CD4-positive, alpha-beta T cell treated with Interferon gamma for 1 hour (primary cell): ENCODE measurements around the gene TWNK.
A peak's percentile ranks its signal among the peaks of the same experiment; 100 is the strongest.

ENCODE experiments used
- DNase-seq: peaks from one replicate; pipeline ENCODE4 v3.0.0-alpha.2; 2020

TWNK gene

DNA sequence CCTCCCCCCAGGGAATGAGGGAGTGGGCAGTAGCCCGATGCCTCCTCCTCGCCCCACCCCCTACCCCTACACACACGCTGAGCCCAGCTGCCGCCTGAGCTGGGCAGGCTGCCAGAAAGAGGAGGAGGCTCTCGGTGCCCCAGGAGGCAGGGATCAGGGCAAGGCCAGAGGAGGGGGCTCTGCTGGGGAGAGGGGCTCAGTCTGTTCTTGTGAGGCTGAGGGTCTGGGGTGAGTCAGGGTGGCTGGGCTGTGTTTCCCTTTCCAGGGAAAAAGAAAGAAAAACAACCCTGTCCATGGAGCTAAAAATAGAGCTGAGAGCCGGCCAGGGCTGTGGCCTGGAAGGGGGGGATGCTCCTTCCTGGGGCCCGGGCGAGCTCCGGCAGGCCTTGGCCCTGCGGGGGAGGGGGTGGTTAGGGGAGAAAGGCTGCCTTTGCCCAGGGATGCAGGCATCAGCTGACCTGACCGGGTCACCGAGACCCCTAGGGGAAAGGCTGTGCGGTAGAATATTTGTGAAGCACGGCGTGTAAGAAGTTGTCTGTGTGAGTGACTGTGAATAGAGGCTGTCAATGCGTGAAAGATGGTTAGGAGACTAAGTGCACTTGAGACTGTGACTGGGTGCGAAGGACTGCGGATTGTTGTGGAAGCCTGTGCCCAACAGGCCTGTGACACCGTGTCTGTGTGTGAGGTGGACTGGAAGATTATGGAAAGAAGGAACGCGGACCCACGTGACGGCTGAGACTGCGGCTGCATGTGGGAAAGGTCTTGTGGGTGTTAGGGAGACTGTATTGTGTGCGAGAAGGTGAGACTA, 11.0 kb downstream of the TWNK start:
- DNase-seq: peak; percentile 58

DNA sequence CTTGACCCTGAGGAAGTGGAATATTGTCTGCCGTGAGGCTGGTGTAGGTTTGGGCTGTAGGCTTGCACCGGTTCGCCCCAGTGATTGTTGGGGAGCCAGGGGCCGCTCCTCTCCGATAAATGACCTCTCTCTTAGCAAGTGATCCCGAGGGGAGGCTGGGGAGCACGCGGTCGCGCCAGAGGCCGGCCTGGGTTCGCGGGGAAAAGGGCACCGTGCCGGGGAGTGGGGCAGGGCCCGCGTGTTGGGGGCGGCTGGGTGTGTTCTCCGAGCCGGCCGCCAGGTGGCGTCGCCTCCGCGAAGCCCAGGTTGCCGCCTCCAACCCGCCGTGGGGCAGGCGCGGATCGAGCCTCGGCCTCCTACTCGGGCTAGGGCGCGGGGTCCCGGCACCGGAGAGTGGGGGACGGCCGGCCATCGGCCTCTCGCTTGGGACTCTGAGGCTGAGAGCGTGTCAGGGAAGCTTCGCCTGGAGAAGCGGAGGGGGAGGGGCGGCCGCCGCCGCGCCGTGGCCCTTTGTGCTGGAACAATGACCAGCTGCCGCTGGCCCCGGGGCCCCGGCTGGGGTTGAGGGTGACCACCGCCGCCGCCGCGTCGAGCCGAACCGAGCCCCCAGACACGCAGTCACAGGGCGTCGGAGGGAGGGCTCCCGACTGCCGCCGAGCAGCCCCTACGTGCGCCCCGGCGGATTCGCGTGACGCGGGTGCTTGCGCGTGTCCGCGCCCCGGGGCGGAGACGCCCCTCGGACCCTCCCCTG, 11.8 kb downstream of the TWNK start:
- DNase-seq: peak; percentile 76

DNA sequence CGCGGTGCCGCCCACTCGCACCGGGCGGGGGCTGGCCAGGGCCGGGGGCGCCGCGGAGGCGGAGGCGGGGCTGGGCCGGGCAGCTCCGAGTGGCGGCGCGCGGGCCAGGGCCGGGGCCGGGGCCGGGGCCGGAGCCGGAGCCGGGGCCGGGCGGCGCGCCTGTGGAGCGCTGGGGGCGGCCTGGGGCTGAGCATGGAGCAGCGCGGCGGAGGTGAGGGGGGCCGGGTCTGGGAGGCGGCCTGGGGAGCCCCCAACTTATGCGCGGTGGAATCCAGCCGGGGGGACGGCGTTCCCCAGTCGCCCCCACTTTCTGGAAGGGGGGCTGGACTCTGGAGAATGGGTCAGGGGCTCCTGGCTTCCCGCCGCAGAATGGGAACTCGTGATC, 12.4 kb downstream of the TWNK start, which contains the start of gene LZTS2:
TSS of gene LZTS2 (plus strand) at position 67 of the 385 bp plus-strand sequence. CDS start 2,731 bp downstream, outside the sequence.
- no peak for DNase-seq

DNA sequence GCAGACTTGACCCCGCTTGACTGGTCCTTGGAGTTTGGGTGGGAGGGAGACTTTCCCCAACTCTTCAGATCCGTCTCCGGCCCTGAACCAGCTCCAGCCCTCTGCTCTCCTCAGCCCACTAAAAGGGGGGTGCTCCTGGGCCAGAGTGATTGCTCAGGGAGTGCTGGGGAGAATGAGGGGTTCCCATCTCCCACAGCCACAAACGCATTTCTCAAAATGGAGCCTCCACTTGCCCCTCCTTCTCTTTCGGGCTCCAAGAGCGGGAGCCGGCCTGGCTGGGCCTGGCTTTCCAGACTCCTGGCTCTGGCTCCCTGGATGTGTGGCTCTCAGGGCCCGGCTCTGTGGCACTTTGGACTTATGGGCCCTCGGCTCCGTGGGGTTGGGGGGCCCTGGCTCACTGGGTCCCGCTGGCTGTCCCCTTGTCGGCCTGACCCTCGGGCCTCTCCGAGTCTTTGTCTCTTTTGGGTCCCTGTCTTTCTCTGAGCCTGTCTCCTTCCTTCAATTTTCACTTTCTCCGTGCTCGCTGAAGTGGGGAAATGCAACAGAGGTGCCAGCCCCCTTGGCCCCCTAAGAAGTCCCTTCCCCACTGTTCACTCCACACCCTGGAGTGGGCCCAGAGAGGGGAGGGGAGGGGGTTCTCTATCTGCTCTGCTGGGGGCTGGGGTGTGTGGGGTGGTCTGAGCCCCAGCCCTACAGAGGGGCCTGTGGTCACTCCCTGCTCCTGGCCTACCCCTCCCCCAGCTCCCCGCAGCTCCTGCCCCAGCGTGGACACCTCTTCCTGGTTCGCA, 13.0 kb downstream of the TWNK start:
- DNase-seq: no peak

DNA sequence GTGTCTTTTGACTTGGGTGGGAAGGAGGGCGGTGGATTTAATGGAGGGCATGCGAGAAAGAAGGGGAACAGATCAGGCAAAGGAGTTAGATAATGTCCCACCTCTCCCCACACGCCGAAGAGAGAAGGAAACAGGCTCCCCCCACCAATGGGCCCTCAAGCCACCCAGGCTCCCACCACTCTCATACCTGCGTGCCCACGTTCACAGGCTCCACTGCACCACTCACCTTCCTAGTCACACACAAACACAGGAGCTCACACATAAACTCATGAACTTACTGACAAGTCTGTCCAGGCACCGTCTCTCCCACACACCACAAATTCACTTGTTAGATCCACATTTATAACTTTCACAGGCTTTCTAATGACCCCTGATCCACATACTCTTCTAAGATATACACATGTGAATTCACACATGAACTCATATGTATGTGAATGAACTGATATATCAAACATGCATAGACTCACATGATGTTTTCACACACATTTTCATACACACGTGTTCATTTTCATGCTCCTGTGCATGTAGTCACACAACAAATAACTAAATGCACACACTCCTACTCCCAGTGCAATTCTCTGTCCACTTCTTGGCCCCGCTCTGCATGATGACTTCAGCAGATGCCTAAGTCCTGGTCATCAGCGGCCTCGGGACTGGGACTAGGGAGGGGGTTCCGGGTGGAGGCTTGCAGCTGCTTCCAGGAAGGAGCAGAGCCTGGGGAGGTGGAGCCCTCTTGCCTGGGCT, 13.7 kb downstream of the TWNK start:
- no peak for DNase-seq

DNA sequence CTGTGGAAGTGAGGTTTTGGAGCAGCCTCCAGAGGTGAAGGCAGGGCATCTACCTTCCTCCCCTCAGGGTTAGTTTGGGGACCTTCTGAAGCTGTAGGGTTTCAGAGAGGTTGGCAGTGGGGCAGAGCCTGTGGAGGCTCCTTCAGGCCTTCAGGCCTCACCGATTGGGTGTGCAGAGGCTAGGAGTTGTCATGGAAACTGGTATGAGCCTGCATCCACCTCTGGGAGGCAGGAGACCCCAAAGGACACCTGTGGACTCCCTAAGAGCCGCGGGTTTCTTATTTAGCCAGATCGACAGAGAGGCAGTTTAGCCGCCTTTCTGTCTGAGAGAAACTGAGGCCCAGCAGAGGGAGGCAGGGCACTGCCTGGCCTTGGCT, 14.3 kb downstream of the TWNK start:
- no peak for DNase-seq

DNA sequence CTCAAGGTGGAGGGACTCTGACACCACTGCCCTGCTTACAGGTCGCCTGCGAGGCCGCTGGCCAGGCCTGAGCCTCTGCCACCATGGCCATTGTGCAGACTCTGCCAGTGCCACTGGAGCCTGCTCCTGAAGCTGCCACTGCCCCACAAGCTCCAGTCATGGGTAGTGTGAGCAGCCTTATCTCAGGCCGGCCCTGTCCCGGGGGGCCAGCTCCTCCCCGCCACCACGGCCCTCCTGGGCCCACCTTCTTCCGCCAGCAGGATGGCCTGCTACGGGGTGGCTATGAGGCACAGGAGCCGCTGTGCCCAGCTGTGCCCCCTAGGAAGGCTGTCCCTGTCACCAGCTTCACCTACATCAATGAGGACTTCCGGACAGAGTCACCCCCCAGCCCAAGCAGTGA, 15.1 kb downstream of the TWNK start:
- no peak for DNase-seq

DNA sequence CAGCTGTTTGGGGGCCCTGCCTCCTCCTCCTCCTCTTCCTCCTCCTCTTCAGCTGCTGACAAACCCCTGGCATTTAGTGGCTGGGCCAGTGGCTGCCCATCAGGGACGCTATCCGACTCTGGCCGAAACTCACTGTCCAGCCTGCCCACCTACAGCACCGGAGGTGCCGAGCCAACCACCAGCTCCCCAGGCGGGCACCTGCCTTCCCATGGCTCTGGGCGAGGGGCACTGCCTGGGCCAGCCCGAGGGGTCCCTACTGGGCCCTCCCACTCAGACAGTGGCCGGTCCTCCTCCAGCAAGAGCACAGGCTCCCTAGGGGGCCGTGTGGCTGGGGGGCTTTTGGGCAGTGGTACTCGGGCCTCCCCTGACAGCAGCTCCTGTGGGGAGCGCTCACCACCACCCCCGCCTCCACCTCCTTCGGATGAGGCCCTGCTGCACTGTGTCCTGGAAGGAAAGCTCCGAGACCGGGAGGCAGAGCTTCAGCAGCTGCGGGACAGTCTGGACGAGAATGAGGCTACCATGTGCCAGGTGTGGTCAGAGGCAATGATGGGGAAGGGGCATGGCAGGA, 16.4 kb downstream of the TWNK start:
- DNase-seq: no peak

DNA sequence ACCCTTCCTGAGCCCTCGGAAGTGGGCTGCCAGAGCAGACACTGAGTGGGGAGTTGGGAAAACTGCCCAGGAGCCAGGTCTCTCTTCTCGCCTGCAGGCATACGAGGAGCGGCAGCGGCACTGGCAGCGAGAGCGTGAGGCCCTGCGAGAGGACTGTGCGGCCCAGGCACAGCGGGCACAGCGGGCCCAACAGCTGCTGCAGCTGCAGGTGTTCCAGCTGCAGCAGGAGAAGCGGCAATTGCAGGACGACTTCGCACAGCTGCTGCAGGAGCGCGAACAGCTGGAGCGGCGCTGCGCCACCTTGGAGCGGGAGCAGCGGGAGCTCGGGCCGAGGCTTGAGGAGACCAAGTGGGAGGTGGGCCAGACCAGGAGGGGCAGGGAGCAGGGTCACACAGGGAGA, 18.0 kb downstream of the TWNK start:
- no peak for DNase-seq

DNA sequence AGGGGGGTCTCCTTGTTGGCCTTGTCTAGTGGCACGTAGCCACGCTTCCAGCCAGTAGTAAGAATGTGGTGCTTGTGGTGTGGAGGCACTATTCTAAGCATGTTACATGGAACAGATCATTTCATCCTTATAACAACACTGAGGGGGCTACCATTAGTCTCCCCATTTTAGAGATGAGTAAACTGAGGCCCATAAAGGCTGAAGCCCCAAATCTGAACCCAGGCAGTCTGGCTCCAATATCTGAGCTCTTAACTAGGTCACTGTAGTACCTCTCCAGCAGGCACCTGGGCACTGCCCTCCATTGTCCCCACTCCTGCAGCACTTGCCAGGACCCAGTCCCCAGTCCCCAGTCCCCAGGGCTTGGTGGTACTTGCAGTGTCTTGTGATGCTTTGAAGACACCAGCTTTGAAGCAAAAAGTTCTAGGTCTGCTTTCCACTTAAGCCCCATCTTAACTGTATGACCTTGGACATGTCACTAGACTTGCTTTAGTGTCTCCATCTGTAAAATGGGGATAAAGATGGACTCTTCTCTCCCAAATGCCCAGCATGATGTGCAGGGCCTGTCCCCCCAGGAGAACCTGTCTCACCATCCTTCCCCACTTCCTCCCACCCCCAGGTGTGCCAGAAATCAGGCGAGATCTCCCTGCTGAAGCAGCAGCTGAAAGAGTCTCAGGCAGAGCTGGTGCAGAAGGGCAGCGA, 18.7 kb downstream of the TWNK start:
- no peak for DNase-seq

DNA sequence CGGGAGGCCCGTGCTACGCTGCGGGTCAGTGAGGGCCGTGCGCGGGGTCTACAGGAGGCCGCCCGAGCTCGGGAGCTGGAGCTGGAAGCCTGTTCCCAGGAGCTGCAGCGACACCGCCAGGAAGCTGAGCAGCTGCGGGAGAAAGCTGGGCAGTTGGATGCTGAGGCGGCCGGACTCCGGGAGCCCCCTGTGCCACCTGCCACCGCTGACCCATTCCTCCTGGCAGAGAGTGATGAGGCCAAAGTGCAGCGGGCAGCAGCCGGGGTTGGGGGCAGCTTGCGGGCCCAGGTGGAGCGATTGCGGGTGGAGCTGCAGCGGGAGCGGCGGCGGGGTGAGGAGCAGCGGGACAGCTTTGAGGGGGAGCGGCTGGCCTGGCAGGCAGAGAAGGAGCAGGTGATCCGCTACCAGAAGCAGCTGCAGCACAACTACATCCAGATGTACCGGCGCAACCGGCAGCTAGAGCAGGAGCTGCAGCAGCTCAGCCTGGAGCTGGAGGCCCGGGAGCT, 19.3 kb downstream of the TWNK start:
- DNase-seq: no peak

DNA sequence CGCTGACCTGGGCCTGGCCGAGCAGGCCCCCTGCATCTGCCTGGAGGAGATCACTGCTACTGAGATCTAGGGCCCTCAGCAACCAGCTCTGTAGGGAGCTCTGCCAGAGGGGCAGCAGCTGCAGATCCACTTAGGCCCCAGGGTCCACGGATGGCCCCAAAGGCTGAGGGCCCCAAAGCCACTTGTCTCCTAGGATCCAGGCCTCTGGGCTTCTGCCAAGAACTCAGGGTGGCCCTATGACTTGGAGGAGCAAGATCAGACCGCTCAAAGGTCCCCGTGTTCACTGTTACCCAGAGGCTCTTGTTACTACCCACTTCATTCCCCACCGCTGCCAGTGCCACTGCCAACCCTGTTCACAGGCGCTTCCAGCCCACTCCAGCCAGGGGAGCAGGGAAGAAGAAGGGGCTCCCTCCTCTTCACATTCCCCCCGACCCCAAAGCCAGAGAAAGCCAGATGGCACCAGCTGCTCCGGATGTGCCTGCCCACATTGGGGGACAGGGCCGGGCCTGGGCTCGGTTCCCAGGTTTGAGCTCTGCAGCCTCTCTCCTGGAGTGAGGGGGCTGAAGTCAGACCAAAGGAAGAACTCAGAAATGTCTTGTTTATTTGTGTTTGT, 19.9 kb downstream of the TWNK start:
- DNase-seq: no peak

DNA sequence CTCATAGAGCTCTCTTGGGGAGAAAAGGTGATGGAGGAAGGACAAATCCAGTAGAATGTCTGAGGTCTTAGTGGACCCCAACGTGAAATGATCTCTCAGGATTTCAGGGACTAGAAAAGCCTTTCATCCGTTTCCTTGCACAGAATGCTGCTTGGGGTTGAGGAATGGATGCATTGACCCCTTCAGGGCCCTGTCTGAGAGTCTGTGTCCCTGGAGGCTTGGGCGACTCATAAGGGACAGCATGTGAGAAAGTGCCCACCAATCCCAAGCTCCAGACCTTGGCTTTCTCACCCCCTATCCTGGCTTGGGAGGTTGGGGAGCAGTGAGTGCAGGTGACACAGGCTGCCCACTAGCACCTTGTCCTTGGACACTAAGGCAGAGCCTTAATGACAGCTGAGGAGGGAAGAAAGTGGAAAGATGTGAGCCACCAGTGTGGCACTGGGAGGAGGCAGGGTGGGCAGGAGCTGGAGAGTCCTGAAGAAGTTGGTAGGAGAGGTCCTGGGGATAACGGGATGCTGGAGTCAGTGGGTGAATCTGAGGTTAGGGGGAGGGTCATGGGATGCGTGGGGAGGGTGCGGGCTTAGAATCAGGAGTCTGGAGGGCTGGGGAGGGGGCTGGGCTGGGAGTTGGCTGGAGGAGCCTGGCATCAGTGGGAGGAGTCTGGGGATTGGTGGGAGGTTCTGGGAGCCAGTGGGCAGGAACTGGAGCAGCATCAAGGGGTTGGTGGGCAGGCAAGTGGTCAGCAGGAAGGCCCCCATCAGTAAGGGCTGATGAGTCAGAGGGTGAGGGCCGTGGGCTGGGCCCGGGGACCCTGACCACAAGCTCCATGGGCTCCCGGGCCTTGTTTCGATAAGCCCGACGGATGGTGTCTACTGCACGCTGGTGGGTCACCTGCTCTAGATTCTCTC, 20.8 kb downstream of the TWNK start:
- DNase-seq: no peak

DNA sequence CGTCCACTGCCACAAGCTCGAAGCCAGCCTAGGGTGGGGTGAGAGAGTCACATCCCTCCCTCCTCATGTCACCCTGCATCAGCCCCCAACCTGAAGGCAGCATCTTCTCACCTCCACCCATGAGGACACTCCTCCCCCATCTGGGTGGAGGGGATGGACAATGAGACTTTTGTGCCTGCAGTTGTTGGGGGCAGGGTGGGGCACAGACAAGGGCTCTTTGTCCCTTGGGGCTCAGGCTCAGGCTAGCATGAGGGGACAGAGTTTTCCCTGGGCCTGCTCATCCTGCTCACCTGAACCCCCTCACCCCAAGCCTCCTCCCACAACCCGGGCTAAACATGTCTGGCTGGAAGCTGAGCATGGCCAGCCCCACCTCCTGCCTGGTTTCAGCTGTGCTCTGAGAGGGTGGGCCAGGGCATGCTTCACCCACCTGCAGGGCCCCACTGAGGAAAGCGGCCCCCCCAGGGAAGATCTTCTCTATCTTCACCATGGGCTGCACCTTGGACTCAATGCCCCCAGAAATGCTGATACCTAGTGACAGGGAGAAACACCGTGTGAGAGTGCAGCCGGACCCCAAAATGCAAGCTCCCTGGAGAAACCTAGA, 21.6 kb downstream of the TWNK start:
- no peak for DNase-seq

DNA sequence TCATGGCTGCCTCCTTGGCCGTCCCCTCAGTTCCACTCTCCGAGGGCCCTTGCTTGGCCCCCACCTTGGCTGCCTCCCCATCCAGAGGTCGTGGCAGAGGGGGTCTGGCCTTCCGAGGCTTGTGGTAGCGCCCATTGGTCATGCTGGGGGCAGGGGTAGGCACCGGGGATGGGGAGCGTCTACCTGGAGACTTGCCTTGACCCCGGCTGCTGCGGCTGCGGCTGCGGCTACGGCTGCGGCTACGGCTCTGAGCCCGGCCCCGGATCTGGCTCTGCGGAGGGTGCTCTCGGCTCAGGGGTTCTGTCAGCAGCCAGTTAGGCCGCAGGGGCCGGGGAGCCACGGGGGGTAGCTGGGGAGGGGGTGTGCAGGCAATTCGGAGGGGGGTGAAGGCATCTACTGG, 23.0 kb downstream of the TWNK start:
- no peak for DNase-seq

DNA sequence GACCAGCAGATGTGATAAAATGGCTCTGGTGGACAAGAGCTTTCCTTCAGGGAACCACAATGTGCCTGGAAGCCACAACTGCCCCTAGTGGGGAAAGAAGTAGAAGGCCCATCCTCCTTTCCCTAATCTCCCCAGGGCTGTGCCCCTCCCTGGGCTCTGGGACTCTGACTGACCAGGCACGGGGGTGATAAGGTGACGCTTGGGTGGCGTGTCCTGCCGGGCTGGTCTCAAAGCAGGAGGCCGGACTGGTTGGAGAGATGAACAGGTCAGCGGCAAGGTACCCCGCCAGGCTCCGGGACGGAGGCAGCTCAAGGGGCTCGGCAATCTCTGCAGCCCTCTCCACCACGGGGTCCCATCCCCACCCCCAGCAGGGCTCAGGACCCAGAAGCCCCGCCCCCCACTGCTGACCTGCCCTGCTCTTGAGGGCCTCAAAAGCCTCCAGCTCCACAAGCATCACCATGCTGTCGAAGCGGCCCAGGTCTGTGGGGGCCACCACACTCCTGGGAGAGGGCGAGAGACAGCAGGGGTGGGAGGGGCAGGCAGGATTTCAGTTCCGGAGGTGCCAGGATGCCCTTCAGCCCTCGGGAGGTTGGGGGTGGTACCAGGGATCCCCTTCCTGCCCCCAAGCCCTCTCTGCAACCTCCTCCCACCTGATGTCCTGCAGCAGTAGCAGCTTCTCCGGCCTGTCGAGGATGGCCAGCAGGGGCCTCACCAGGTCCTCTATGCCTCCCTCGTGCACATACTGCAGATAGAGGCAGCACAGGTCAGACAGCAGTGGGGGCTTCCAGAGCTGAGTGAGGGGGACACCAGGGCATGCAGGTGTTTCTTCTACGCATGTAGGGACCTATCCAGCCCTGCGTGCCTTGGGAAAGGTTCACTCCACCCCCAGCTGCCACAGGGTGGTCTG, 24.4 kb downstream of the TWNK start:
- DNase-seq: no peak

DNA sequence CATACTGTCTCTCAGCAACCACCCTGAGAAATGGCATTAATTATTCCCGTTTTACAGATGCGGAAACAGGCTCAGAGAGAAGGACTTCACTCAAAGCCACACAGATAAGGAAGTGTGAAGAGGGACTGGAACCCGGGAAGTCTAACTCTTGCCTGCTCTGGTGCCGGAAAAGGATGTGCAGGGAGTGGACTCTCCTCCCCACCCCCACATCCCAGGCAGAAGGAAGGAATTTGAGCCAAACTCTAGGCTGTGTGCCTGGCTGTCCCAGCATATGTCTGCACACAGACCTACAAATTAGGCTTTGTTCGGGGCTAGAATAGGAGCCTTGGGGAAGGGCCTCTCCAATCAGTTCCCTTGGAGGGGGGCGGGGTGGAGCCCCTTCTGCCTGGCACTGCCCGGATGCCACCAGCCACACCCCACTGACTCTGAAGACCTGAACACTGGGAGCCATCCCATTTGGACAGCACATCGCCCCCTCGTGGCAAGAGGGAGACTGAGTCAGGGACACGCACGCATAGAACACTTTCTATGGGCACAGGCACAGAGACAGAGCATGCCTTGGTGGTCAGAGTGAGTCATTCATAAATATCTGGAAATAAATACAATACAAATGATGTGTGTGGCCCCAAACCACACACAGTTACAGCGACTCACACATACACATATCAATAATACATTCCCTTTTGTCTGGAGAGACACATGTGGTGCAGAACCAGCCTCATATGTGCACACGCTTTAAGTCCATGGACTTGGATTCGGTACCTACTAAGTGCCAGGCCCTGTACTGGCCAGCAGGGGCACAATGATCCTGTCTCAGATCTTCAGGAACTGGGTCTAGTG, 25.4 kb downstream of the TWNK start:
- peak; percentile 76 for DNase-seq
